Measurements from ENCODE around the gene DHRS12.

The DHRS12 gene

GRCh38 chr13:51738226-51738905, 65.6 kb downstream of the DHRS12 start:
- Histone ChIP-seq H3F3A (ENCODE audit: insufficient read depth, low read length) (no peaks in the 10 kb centered on the region), H3K9me2 (ENCODE audit: low read depth, low read length) (no peaks in the 10 kb centered on the region), H3K79me2 (ENCODE audit: insufficient read depth, low read length) (no peaks in the 10 kb centered on the region), H3K36me3 (ENCODE audit: insufficient read depth, low read length) (no peaks in the 10 kb centered on the region), H4K20me1 (ENCODE audit: insufficient read depth, low read length) (no peaks in the 10 kb centered on the region), H3K4me3 (ENCODE audit: low read depth, low read length, poor library complexity, severe bottlenecking) (no peak overlapping the region), H3K4me1 (ENCODE audit: insufficient read depth, low read length, severe bottlenecking) (no peaks in the 10 kb centered on the region), H3K9ac (ENCODE audit: low read length) (no peak overlapping the region), H3K27me3 (ENCODE audit: insufficient read depth, low read length) (no peaks in the 10 kb centered on the region), H3K4me2 (ENCODE audit: low read length) (no peak overlapping the region), H3K27ac (ENCODE audit: low read depth, low read length, poor library complexity, severe bottlenecking) (no peak overlapping the region), H2AFZ (ENCODE audit: low read length) (no peak overlapping the region), H3K9me3 (ENCODE audit: low read length) (no peaks in the 10 kb centered on the region)
- no peak for TF ChIP-seq EZH2 (IDR thresholded peaks at IDR 0.05; ENCODE audit: borderline replicate concordance, low read length)
- TF ChIP-seq, protein P1, sequence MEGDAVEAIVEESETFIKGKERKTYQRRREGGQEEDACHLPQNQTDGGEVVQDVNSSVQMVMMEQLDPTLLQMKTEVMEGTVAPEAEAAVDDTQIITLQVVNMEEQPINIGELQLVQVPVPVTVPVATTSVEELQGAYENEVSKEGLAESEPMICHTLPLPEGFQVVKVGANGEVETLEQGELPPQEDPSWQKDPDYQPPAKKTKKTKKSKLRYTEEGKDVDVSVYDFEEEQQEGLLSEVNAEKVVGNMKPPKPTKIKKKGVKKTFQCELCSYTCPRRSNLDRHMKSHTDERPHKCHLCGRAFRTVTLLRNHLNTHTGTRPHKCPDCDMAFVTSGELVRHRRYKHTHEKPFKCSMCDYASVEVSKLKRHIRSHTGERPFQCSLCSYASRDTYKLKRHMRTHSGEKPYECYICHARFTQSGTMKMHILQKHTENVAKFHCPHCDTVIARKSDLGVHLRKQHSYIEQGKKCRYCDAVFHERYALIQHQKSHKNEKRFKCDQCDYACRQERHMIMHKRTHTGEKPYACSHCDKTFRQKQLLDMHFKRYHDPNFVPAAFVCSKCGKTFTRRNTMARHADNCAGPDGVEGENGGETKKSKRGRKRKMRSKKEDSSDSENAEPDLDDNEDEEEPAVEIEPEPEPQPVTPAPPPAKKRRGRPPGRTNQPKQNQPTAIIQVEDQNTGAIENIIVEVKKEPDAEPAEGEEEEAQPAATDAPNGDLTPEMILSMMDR (IDR thresholded peaks at IDR 0.05; ENCODE audit: low read length): no peak

GRCh38 chr13:51737609-51738008, 66.4 kb downstream of the DHRS12 start:
- no peaks in the 10 kb centered on the region for H3K27me3 ChIP-seq (ENCODE audit: insufficient read depth, low read length)
- no peak overlapping the region for H3K9ac ChIP-seq (ENCODE audit: low read length)
- TF ChIP-seq EZH2 (IDR thresholded peaks at IDR 0.05; ENCODE audit: borderline replicate concordance, low read length): no peak
- TF ChIP-seq, protein P1 (IDR thresholded peaks at IDR 0.05; ENCODE audit: low read length): no peak
- no peaks in the 10 kb centered on the region for H3K4me1 ChIP-seq (ENCODE audit: insufficient read depth, low read length, severe bottlenecking)
- H3K79me2 ChIP-seq (ENCODE audit: insufficient read depth, low read length): no peaks in the 10 kb centered on the region
- no peak overlapping the region for H3K27ac ChIP-seq (ENCODE audit: low read depth, low read length, poor library complexity, severe bottlenecking)
- no peaks in the 10 kb centered on the region for H3F3A ChIP-seq (ENCODE audit: insufficient read depth, low read length)
- no peak overlapping the region for H3K4me2 ChIP-seq (ENCODE audit: low read length)
- H3K36me3 ChIP-seq (ENCODE audit: insufficient read depth, low read length): no peaks in the 10 kb centered on the region
- H3K4me3 ChIP-seq (ENCODE audit: low read depth, low read length, poor library complexity, severe bottlenecking): no peak overlapping the region
- no peaks in the 10 kb centered on the region for H3K9me3 ChIP-seq (ENCODE audit: low read length)
- H3K9me2 ChIP-seq (ENCODE audit: low read depth, low read length): no peaks in the 10 kb centered on the region
- no peaks in the 10 kb centered on the region for H4K20me1 ChIP-seq (ENCODE audit: insufficient read depth, low read length)
- no peak overlapping the region for H2AFZ ChIP-seq (ENCODE audit: low read length)

DNA sequence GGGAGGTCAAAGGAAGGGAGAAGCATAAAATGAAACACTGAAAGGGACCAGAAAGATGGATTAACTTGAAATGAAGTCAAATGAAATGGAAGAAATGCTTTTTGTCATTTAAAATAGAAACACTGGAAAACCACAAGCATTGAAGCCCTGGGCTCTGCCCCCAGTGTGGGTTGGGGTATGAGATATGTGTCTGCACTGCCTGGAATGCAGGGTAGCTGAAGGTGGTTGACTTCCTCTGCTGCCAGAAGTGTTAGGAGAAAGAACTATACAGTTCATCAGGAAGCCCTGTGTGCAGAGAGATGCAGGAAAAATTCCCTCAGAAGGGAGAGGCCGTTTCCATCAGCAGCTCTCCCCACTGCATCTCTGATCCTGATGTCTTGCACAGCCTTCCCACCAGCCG, 69.2 kb downstream of the DHRS12 start:
- Histone ChIP-seq H3K79me2 (ENCODE audit: insufficient read depth, low read length) (no peaks in the 10 kb centered on the region), H3K27ac (ENCODE audit: low read depth, low read length, poor library complexity, severe bottlenecking) (no peak overlapping the region), H3K4me1 (ENCODE audit: insufficient read depth, low read length, severe bottlenecking) (no peaks in the 10 kb centered on the region), H3K4me3 (ENCODE audit: low read depth, low read length, poor library complexity, severe bottlenecking) (no peak overlapping the region), H3K4me2 (ENCODE audit: low read length) (no peak overlapping the region), H3K27me3 (ENCODE audit: insufficient read depth, low read length) (no peaks in the 10 kb centered on the region), H4K20me1 (ENCODE audit: insufficient read depth, low read length) (no peaks in the 10 kb centered on the region), H2AFZ (ENCODE audit: low read length) (no peak overlapping the region), H3K9ac (ENCODE audit: low read length) (no peak overlapping the region), H3F3A (ENCODE audit: insufficient read depth, low read length) (no peaks in the 10 kb centered on the region), H3K9me3 (ENCODE audit: low read length) (no peaks in the 10 kb centered on the region), H3K9me2 (ENCODE audit: low read depth, low read length) (no peaks in the 10 kb centered on the region), H3K36me3 (ENCODE audit: insufficient read depth, low read length) (no peaks in the 10 kb centered on the region)
- TF ChIP-seq EZH2 (IDR thresholded peaks at IDR 0.05; ENCODE audit: borderline replicate concordance, low read length): no peak
- TF ChIP-seq, protein P1 (IDR thresholded peaks at IDR 0.05; ENCODE audit: low read length): no peak

Measured in OCI-LY1 (cell line).